Progenitor cell of endocrine pancreas (in vitro differentiated cells): ENCODE results near the gene RANBP3. TPM values are rescaled to one million over a fixed set of nuclear protein-coding genes. Genes with fewer than 3 reads are reported as not detected.
"Not testable (repeated sequence)": the region's sequence is repeated elsewhere in the genome, so short reads cannot be mapped to it uniquely, and the experiment has no call there.

ENCODE experiments used
- DNase-seq: peaks from one replicate; pipeline ENCODE4 v3.0.0; 2021; ENCODE audit warnings: low spot score; ENCODE audit not compliant: unreplicated experiment
- H3K27ac Mint-ChIP-seq: 2 replicates; pipeline ENCODE4 v1.8.0; 2021; ENCODE audit warnings: mild to moderate bottlenecking, moderate library complexity, mixed read lengths
- H3K27me3 Mint-ChIP-seq: 2 replicates; pipeline ENCODE4 v1.8.0; 2021; ENCODE audit warnings: mixed read lengths
- H3K36me3 Mint-ChIP-seq: 2 replicates; pipeline ENCODE4 v1.8.0; 2022; ENCODE audit warnings: mixed read lengths; ENCODE audit not compliant: insufficient read depth
- H3K4me1 Mint-ChIP-seq: 2 replicates; pipeline ENCODE4 v1.8.0; 2021; ENCODE audit warnings: low read depth, mixed read lengths
- H3K4me3 Mint-ChIP-seq: 2 replicates; pipeline ENCODE4 v1.8.0; 2021; ENCODE audit warnings: low read depth, mild to moderate bottlenecking, moderate library complexity, mixed read lengths
- H3K9me3 Mint-ChIP-seq: 2 replicates; pipeline ENCODE4 v1.8.0; 2021; ENCODE audit warnings: low read depth, mixed read lengths
- total RNA-seq: library from RNA; stranded (reverse); gene quantifications from 2 replicates; pipeline ENCODE4 v1.2.1, GENCODE V29; 2021
- TF ChIP-seq, protein P1 (sequence below): fragments of 200-600 bp; sonication (generic); IDR thresholded peaks from one replicate; pipeline ENCODE4 v1.5.0; 2021; ENCODE audit warnings: antibody characterized with exemption, mild to moderate bottlenecking; ENCODE audit not compliant: unreplicated experiment

The RANBP3 gene
- total RNA-seq, 1 donor from 2014 or later: 106 TPM

DNA sequence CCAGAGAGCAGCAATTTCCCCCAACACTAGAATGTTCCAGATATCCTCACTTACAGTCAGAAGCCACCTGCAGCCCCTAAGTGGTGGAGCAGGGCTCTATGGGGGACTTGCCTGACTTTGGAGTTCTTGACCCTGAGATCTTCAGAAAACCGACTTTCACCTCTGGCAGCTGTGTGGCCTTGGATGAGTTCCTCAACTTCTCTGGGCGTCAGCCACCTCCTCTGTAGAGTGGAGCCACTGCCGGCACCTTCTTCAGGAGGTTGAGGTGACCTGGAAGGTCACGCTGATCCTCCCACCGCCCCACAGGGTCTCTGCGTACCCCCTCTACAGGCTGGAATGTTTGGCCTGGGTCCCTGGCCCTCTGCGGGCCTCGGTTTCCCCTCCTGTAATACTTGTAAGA, 100.5 kb downstream of the RANBP3 start:
- peaks cover 3% of the 10 kb centered on the region for H3K27me3 Mint-ChIP-seq
- TF ChIP-seq, protein P1, sequence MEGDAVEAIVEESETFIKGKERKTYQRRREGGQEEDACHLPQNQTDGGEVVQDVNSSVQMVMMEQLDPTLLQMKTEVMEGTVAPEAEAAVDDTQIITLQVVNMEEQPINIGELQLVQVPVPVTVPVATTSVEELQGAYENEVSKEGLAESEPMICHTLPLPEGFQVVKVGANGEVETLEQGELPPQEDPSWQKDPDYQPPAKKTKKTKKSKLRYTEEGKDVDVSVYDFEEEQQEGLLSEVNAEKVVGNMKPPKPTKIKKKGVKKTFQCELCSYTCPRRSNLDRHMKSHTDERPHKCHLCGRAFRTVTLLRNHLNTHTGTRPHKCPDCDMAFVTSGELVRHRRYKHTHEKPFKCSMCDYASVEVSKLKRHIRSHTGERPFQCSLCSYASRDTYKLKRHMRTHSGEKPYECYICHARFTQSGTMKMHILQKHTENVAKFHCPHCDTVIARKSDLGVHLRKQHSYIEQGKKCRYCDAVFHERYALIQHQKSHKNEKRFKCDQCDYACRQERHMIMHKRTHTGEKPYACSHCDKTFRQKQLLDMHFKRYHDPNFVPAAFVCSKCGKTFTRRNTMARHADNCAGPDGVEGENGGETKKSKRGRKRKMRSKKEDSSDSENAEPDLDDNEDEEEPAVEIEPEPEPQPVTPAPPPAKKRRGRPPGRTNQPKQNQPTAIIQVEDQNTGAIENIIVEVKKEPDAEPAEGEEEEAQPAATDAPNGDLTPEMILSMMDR: no peak
- no peak overlapping the region for H3K27ac Mint-ChIP-seq
- no peak overlapping the region for H3K4me3 Mint-ChIP-seq
- no peak for DNase-seq
- H3K9me3 Mint-ChIP-seq: no peaks in the 10 kb centered on the region
- peaks cover 2% of the 10 kb centered on the region for H3K4me1 Mint-ChIP-seq
- H3K36me3 Mint-ChIP-seq: no peaks in the 10 kb centered on the region

DNA sequence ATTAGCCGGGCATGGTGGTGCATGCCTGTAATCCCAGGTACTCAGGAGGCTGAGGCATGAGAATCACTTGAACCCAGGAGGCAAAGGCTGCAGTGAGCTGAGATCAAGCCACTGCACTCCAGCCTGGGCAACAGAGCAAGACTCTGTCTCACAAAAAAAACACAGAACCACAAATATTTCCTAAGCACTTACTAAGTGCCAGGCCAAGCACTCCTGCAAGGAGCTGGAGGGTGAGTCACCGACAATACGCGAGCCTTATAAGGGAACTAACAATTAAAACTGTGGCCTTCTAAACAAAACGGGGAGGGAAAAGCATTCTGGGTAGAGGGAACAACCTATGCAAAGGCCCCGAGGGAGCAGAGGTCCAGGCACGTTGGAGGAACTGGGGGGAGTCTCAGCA, 103.4 kb downstream of the RANBP3 start:
- DNase-seq, H3K9me3 Mint-ChIP-seq, H3K36me3 Mint-ChIP-seq, H3K27ac Mint-ChIP-seq, H3K27me3 Mint-ChIP-seq, H3K4me1 Mint-ChIP-seq, H3K4me3 Mint-ChIP-seq: not testable (repeated sequence)

DNA sequence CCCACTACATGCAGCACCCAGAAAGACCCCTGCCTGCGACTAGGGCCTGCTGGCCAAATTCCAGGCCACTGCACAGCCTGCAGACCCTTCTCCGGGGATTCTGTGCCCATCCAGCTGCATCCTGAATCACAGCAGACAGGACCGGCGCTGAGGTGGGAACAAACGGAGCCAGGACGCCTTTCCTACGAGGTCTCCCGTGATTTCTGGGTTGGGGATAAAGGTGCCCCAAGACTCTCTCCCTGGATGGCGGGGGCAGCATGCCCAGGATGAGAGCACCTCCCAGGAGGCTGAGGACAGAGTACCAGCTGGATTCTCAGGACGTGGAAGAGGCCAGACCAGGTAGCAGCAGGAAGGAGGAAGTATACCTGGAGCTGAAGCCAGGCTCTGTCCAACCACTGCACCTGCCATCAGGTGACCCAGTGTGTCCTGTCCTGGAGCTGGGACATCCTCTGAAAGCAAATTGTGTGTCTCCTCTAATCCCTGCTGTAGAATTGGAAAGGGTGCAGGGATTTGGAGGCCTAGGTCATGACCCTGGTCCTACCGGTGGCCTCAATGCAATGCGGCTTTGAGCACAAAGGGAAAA, 104.2 kb downstream of the RANBP3 start:
- Mint-ChIP-seq H3K9me3 (no peaks in the 10 kb centered on the region), H3K36me3 (no peaks in the 10 kb centered on the region), H3K27me3 (peaks cover 2% of the 10 kb centered on the region), H3K27ac (no peak overlapping the region), H3K4me1 (no peaks in the 10 kb centered on the region), H3K4me3 (no peak overlapping the region)
- TF ChIP-seq, protein P1: no peak
- no peak for DNase-seq

DNA sequence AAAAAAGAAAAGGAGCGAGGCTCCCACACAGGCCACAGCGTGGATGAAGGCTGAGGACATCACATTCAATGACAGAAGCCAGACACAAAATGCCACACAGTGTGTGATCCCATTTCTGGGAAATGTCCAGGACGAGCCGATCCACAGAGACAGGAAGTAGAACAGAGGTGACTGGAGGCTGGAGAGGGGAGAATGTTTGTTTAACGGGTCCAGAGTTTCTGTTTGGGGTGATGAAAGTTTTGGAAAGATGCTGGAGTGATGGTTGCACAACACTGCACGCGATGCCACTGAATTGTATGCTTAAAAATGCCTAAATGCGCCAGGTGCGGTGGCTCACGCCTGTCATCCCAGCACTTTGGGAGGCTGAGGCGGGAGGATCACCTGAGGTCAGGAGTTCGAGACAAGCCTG, 107.0 kb downstream of the RANBP3 start:
- H3K36me3 Mint-ChIP-seq: no peaks in the 10 kb centered on the region

DNA sequence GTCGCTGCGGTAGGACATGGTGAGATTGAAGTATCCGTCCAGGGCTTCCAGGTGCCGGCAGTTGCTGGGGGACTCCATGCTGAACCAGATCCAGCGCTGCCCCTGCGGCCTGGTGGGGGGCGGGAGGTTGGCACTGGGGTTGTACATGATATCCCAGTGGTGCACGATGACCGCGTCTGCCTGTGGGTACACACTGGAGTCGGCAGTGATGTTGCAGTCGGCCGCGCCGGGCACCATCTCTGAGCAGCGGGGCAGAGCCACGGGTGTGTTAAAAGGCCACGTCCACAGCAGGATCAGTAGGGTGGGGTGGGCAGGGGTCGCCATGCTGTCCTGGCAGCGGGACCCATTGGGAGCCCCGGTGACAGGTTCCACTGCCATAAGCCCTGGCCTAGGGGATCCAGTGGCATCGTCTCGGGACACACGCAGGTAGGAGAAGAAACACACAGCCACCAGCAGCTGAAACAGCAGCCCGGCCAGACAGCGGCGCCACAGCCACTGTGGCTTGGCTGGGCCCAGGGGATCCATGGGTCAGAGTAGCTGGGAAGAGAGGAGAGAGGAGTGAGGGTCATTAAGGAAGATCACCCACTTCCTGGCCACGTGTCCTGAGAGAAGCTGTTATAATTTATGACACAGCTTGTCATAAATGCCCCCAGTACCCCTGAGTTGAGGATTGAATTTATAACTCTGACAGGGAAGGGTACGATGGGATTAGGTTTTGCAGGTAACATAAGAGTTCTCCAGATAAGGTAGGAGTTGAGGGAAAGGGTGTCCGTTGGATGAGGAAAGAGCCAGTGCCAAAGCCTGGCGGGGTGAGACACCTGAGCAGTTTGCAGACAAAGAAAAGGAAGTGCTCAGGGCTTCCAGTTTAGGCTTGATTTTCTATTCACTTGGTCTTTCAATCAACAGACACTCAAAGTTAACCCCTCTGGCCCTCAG, 110.5 kb downstream of the RANBP3 start:
- Mint-ChIP-seq H3K27ac (peak overlapping the region; percentile 71), H3K27me3 (peaks cover 16% of the 10 kb centered on the region), H3K4me3 (no peak overlapping the region), H3K9me3 (no peaks in the 10 kb centered on the region), H3K4me1 (no peaks in the 10 kb centered on the region), H3K36me3 (no peaks in the 10 kb centered on the region)
- TF ChIP-seq, protein P1: no peak
- no peak for DNase-seq

More for the DNA sequence above, 107.0 kb downstream of the RANBP3 start:
- no peaks in the 10 kb centered on the region for H3K9me3 Mint-ChIP-seq
- H3K4me1 Mint-ChIP-seq: no peaks in the 10 kb centered on the region
- TF ChIP-seq, protein P1: no peak
- peak overlapping the region; percentile 12 for H3K27ac Mint-ChIP-seq
- no peak overlapping the region for H3K4me3 Mint-ChIP-seq
- DNase-seq: no peak
- peaks cover 10% of the 10 kb centered on the region for H3K27me3 Mint-ChIP-seq

Other genes starting within 250 kb of the RANBP3 start
- gene PRR22, start 193.4 kb downstream of the RANBP3 start, total RNA-seq: 5.8 and 5.9 TPM in 2 replicates
- 42.6 and 43.1 TPM in 2 replicates for gene DUS3L, start 187.0 kb downstream of the RANBP3 start, total RNA-seq
- 1.9 and 2.1 TPM in 2 replicates for gene NRTN, start 173.1 kb downstream of the RANBP3 start, total RNA-seq
- not detected in 2 replicates for gene FUT6, start 138.4 kb downstream of the RANBP3 start, total RNA-seq
- not detected in 2 replicates for gene FUT3, start 126.7 kb downstream of the RANBP3 start, total RNA-seq
- not detected in 2 replicates for gene FUT5, start 107.6 kb downstream of the RANBP3 start, total RNA-seq
- 210 and 217 TPM in 2 replicates for gene NDUFA11, start 74.3 kb downstream of the RANBP3 start, total RNA-seq
- gene VMAC, start 73.3 kb downstream of the RANBP3 start, total RNA-seq: 13.9 and 15.2 TPM in 2 replicates
- 22.1 and 22.5 TPM in 2 replicates for gene CAPS, start 63.9 kb downstream of the RANBP3 start, total RNA-seq
- 24.2 and 24.8 TPM in 2 replicates for gene RFX2, start 132.4 kb upstream of the RANBP3 start, total RNA-seq
- gene ACSBG2, start 157.5 kb upstream of the RANBP3 start, total RNA-seq: not detected in 2 replicates